PC-3 (cell line): Measurements from ENCODE around the gene MYO10. TPM values are rescaled to one million over a fixed set of nuclear protein-coding genes. Genes with fewer than 3 reads are reported as not detected.

Source experiments
- ATAC-seq: fragments of 200-7000 bp; cut with Tn5 transposase; 2 replicates; pipeline ENCODE4 v1.9.1; 2020; ENCODE audit warnings: mild to moderate bottlenecking, moderate library complexity
- BruUV-seq: library from RNA; stranded (reverse); fragments of 400-500 nt; replicated peaks from 2 replicates; lab custom pipeline; 2021; lab: Mats Ljungman, UMichigan
- CTCF ChIA-PET: fragments of 300-600 bp; sonication (Branson Sonifier 250); formaldehyde crosslinking; loops from one replicate; lab custom pipeline; 2022; ENCODE audit warnings: antibody characterized with exemption; lab: Charles Lee
- POLR2A ChIA-PET: fragments of 300-600 bp; sonication (Branson Sonifier 250); formaldehyde crosslinking; loops from one replicate; lab custom pipeline; 2022; ENCODE audit warnings: antibody characterized with exemption; ENCODE audit not compliant: unreplicated experiment; lab: Charles Lee
- DNase-seq: peaks from one replicate; pipeline ENCODE4 v3.0.0-alpha.2; 2015
- H2AFZ ChIP-seq: fragments of 300-600 bp; sonication (generic); 2 replicates; pipeline ENCODE4 v1.6.0; 2016; ENCODE audit warnings: antibody characterized with exemption, low read length
- H3F3A ChIP-seq: fragments of 300-600 bp; sonication (generic); one replicate; pipeline ENCODE4 v1.6.0; 2017; ENCODE audit warnings: antibody characterized with exemption, low read length, control low read depth, mild to moderate bottlenecking; ENCODE audit not compliant: unreplicated experiment
- H3K27ac ChIP-seq: fragments of 300-600 bp; sonication (generic); 2 replicates; pipeline ENCODE4 v1.5.1; 2016; ENCODE audit warnings: mild to moderate bottlenecking, low read length
- H3K27me3 ChIP-seq: fragments of 300-600 bp; sonication (generic); 2 replicates; pipeline ENCODE4 v1.6.1; 2016; ENCODE audit warnings: low read length, mixed read lengths
- H3K36me3 ChIP-seq: fragments of 300-600 bp; sonication (generic); 2 replicates; pipeline ENCODE4 v1.6.1; 2016; ENCODE audit warnings: low read depth, mixed run types, low read length, mixed read lengths
- H3K4me1 ChIP-seq: fragments of 300-600 bp; sonication (generic); 2 replicates; pipeline ENCODE4 v1.5.1; 2016; ENCODE audit warnings: low read length; ENCODE audit not compliant: insufficient read depth
- H3K4me2 ChIP-seq: fragments of 300-600 bp; sonication (generic); 2 replicates; pipeline ENCODE4 v1.6.0; 2016; ENCODE audit warnings: low read length
- H3K4me3 ChIP-seq: fragments of 300-600 bp; sonication (generic); 2 replicates; pipeline ENCODE4 v1.5.1; 2016; ENCODE audit warnings: mild to moderate bottlenecking, low read length, mixed read lengths
- H3K79me2 ChIP-seq: fragments of 300-600 bp; sonication (generic); 2 replicates; pipeline ENCODE4 v1.6.1; 2017; ENCODE audit warnings: low read length, mixed read lengths
- H3K9ac ChIP-seq: fragments of 300-600 bp; sonication (generic); 2 replicates; pipeline ENCODE4 v1.6.0; 2016; ENCODE audit warnings: mild to moderate bottlenecking, low read length
- H3K9me2 ChIP-seq: fragments of 300-600 bp; sonication (generic); replicated peaks from 2 replicates; pipeline ENCODE4 v1.6.1; 2016; ENCODE audit warnings: mixed run types, low read length, mixed read lengths
- H3K9me3 ChIP-seq: fragments of 300-600 bp; sonication (generic); 2 replicates; pipeline ENCODE4 v1.6.1; 2016; ENCODE audit warnings: low read length, mixed read lengths
- H4K20me1 ChIP-seq: fragments of 300-600 bp; sonication (generic); 2 replicates; pipeline ENCODE4 v1.6.1; 2016; ENCODE audit warnings: low read length, mixed read lengths
- EZH2 ChIP-seq: fragments of 300-600 bp; sonication (generic); IDR thresholded peaks from one replicate; pipeline ENCODE4 v1.6.1; 2017; ENCODE audit warnings: antibody characterized with exemption, mild to moderate bottlenecking, low read length; ENCODE audit not compliant: unreplicated experiment
- EZH2phosphoT487 ChIP-seq: fragments of 300-600 bp; sonication (generic); IDR thresholded peaks from 2 replicates; pipeline ENCODE4 v1.6.1; 2018; ENCODE audit warnings: mild to moderate bottlenecking, antibody characterized with exemption, low read length, borderline replicate concordance
- intact Hi-C: fragments of 100-400 bp; cut with micrococcal nuclease; formaldehyde crosslinking; loops from 2 replicates; pipeline ENCODE4 v1.9.0; 2023
- total RNA-seq: library from RNA; depleted of rRNA; stranded (reverse); fragments of >200 nt; gene quantifications from 2 replicates; pipeline ENCODE4 v1.2.3, GENCODE V29; 2014
- TF ChIP-seq, protein P1 (sequence below): fragments of 300-600 bp; sonication (generic); conservative IDR thresholded peaks from 2 replicates; pipeline ENCODE4 v1.5.1; 2017; ENCODE audit warnings: antibody characterized with exemption, low read depth, mild to moderate bottlenecking, low read length

The MYO10 gene
- total RNA-seq, 1 experiment from 2014 or later = 52.3 TPM

DNA sequence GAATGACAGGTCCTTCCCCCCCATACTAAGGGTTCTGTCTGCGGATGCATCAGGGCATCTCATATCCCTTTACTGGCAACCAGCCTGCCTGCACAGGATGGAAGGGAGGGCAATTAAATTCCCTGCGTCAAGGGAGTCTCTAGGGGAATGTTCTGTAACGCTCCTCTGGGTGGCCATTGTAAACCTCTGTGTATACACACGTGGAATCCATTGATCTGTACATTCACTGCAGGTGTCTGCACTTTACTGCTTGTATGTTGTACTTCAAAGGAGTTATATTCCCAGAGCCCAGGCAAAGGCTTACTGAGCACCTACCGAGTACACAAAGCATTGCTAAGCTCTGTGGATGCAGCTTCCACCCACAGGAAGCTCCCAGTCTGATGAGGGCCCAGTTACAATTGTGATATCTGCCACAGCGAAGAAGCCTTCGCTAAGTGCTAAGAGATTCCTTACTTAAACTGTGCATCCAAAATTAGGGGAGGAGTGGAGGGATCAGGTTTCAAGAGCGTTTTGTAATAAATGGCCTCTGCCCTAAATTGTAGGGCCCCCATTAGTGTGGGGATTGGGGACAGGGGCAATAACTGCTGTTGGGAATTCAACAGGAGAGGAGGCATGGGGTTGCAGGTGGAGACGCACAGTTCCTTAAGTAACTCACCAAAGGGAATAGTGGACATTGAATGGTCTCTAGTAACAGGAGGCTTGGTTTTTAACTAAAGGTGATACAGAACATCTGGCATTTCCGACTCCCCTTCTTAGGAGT, 317.8 kb downstream of the MYO10 start:
- Histone ChIP-seq H3K4me3 (no peak overlapping the region), H4K20me1 (no peaks in the 10 kb centered on the region), H3K36me3 (no peaks in the 10 kb centered on the region), H3K9me2 (no peaks in the 10 kb centered on the region), H3K9ac (no peak overlapping the region), H2AFZ (no peak overlapping the region), H3K4me1 (peaks cover 13% of the 10 kb centered on the region; the same call in 1 of the 2 replicates), H3K79me2 (no peaks in the 10 kb centered on the region), H3K4me2 (no peak overlapping the region), H3K9me3 (no peaks in the 10 kb centered on the region), H3K27me3 (peaks cover 51% of the 10 kb centered on the region), H3F3A (no peaks in the 10 kb centered on the region), H3K27ac (no peak overlapping the region)
- intact Hi-C loops = no loop called here
- ChIA-PET POLR2A (no interaction called here), CTCF (no interaction called here)
- ATAC-seq (no peak), DNase-seq (no peak)
- no peak for TF ChIP-seq EZH2
- BruUV-seq = no TSS peak

DNA sequence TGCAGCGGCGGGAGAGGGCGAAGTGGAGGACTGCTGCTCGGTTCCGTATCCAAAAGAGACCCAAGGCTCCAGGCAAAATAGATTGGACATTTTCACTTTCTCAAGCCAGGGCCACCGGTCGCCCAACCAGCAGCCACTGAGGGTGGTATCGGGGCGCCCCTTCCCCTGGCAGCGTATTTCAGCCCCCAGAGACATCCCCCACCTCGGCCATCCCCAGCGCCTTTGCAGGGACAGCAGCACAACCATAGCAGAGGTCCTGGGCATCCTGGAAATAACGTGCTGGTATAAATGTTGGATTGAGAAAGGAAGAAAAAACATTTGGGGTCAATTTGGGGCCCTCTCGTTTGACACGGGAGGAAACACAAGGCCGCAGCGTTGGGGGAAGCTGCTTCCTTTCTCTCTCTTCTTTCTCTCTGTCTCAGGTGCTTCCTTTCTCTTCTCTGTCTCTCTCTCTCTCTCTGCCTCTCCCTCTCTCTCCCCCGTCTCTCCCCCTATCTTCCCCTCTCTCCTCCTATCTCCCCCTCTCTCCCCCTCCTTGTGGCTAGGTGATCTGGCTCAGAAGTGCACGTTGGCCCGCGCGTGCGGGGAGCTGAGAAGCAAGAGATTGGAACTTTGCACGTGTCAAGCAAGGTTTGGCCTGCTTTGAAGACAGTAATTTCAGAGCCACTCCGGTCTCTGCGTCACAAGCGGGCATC, 318.7 kb downstream of the MYO10 start:
- POLR2A ChIA-PET = no interaction called here
- H3K9ac ChIP-seq = no peak overlapping the region
- H3K36me3 ChIP-seq = no peaks in the 10 kb centered on the region
- H3K9me3 ChIP-seq = no peaks in the 10 kb centered on the region
- ATAC-seq (no peak), DNase-seq (no peak)
- TF ChIP-seq EZH2phosphoT487 = no peak
- TF ChIP-seq, protein P1, sequence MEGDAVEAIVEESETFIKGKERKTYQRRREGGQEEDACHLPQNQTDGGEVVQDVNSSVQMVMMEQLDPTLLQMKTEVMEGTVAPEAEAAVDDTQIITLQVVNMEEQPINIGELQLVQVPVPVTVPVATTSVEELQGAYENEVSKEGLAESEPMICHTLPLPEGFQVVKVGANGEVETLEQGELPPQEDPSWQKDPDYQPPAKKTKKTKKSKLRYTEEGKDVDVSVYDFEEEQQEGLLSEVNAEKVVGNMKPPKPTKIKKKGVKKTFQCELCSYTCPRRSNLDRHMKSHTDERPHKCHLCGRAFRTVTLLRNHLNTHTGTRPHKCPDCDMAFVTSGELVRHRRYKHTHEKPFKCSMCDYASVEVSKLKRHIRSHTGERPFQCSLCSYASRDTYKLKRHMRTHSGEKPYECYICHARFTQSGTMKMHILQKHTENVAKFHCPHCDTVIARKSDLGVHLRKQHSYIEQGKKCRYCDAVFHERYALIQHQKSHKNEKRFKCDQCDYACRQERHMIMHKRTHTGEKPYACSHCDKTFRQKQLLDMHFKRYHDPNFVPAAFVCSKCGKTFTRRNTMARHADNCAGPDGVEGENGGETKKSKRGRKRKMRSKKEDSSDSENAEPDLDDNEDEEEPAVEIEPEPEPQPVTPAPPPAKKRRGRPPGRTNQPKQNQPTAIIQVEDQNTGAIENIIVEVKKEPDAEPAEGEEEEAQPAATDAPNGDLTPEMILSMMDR = no peak
- TF ChIP-seq EZH2 = no peak
- peaks cover 13% of the 10 kb centered on the region; the same call in 1 of the 2 replicates for H3K4me1 ChIP-seq
- H3K27ac ChIP-seq = no peak overlapping the region
- peak overlapping the region; percentile 88 for H2AFZ ChIP-seq
- peak overlapping the region; percentile 95 for H3K4me2 ChIP-seq
- H3F3A ChIP-seq = no peaks in the 10 kb centered on the region
- intact Hi-C loops = no loop called here
- peaks cover 49% of the 10 kb centered on the region for H3K27me3 ChIP-seq
- BruUV-seq = no TSS peak
- CTCF ChIA-PET = no interaction called here
- H4K20me1 ChIP-seq = no peaks in the 10 kb centered on the region
- peak overlapping the region; percentile 75 for H3K4me3 ChIP-seq
- no peaks in the 10 kb centered on the region for H3K9me2 ChIP-seq
- H3K79me2 ChIP-seq = no peaks in the 10 kb centered on the region

DNA sequence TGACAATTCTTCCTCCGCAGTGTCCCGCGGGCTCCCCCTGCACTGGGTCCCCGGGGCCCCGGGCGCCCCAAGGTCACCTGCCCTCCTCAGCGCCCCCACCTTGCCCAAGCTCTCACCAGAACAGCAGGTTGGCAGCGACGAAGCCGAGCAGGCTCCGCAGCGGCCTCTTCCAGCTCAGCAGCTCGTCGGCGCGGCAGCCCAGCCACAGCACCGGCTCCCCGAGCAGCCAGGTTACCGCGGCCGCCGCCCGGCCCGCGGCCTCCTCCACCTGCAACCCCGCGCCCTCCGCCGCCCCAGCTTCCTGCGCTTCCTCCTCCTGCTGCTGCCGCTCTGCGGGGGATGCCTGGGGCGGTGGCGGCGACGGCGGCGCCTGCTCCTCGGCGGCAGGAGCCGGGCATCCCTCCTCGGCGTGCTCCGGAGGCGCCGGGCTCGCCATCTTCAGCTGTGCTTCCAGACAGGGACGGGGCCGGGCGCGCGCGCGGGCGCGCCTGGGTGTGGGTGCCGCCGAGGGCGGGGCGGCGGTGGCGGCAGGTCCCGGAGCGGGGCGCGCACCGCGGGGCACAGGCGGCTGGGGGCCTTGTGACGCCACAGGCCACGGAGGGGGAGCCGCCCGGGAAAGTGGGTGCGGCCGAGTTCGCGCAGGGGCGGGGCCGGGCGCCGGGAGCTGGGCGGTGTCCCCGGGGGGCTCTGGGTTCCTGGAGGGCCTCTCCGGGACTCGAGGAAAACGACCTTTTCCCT, 319.4 kb downstream of the MYO10 start, which contains the start of gene RETREG1:
Gene RETREG1 (minus strand): TSS at position 462 of the 738 bp plus-strand sequence. CDS start 26 bp downstream, at position 436.
- ATAC-seq (peak; percentile 76), DNase-seq (peak; percentile 61)
- H3K9ac ChIP-seq = peak within 1 kb of the TSS; percentile 3; the same call in 1 of the 2 replicates
- H3K4me1 ChIP-seq = peaks cover 13% of the 10 kb centered on the region; the same call in 1 of the 2 replicates
- no peaks in the 10 kb centered on the region for H3F3A ChIP-seq
- TF ChIP-seq EZH2phosphoT487 = peak; percentile 51; the same call in 1 of the 2 replicates
- no peak for TF ChIP-seq EZH2
- TF ChIP-seq, protein P1 = peak; percentile 31; the same call in 1 of the 2 replicates
- intact Hi-C loops = no loop called here
- no peaks in the 10 kb centered on the region for H3K79me2 ChIP-seq
- H4K20me1 ChIP-seq = no peaks in the 10 kb centered on the region
- no TSS peak for BruUV-seq
- no peak within 1 kb of the TSS for H3K27ac ChIP-seq
- peak within 1 kb of the TSS; percentile 88 for H2AFZ ChIP-seq
- no peaks in the 10 kb centered on the region for H3K9me2 ChIP-seq
- CTCF ChIA-PET = no interaction called here
- H3K4me3 ChIP-seq = peak within 1 kb of the TSS; percentile 75
- no peaks in the 10 kb centered on the region for H3K36me3 ChIP-seq
- POLR2A ChIA-PET = no interaction called here
- peak within 1 kb of the TSS; percentile 95 for H3K4me2 ChIP-seq
- H3K27me3 ChIP-seq = peaks cover 42% of the 10 kb centered on the region
- H3K9me3 ChIP-seq = no peaks in the 10 kb centered on the region
